BE2C (cell line): Measurements from ENCODE around the gene HAUS3. TPM values are rescaled to one million over a fixed set of nuclear protein-coding genes. Genes with fewer than 3 reads are reported as not detected.

Experiments used
- DNase-seq: peaks from one replicate; pipeline ENCODE4 v3.0.0-alpha.2; 2020
- H3K27me3 ChIP-seq: fragments of 250-450 bp; sonication (Bioruptor Pico); 2 replicates; pipeline ENCODE4 v1.5.1; 2020; ENCODE audit warnings: mild to moderate bottlenecking
- H3K36me3 ChIP-seq: fragments of 250-450 bp; sonication (Bioruptor Pico); 2 replicates; pipeline ENCODE4 v1.5.1; 2020; ENCODE audit warnings: mild to moderate bottlenecking
- H3K4me1 ChIP-seq: fragments of 250-450 bp; sonication (Bioruptor Pico); 2 replicates; pipeline ENCODE4 v1.5.1; 2020
- H3K4me3 ChIP-seq: 2 replicates; pipeline ENCODE4 v1.5.1; 2011; ENCODE audit warnings: low read depth, low read length
- H3K9me3 ChIP-seq: fragments of 250-450 bp; sonication (Bioruptor Pico); 2 replicates; pipeline ENCODE4 v1.5.1; 2020
- CTCF ChIP-seq: IDR thresholded peaks from 2 replicates; pipeline ENCODE4 v1.5.1; 2012; ENCODE audit warnings: mild to moderate bottlenecking, low read depth, low read length
- polyA plus RNA-seq: library from polyadenylated mRNA; unstranded; fragments of >200 nt; gene quantifications from one replicate; pipeline ENCODE4 v1.2.1, GENCODE V29; 2012; ENCODE audit warnings: low read depth, missing spikeins; ENCODE audit not compliant: insufficient read length, insufficient read depth

The HAUS3 gene
- 9.0 TPM for polyA plus RNA-seq

- Histone ChIP-seq H3K9me3 (no peaks in the 10 kb centered on the region), H3K4me1 (peaks cover 3% of the 10 kb centered on the region; the same call in 1 of the 2 replicates), H3K4me3 (peak within 1 kb of the TSS; percentile 92), H3K36me3 (peaks cover 18% of the 10 kb centered on the region), H3K27me3 (no peaks in the 10 kb centered on the region)
- DNase-seq: peak; percentile 99
- TF ChIP-seq CTCF: 0 out of 2 replicates have a peak, but pooled peaks have one; percentile 3
Observed at GRCh38 chr4:2241410-2242353, at the start of gene HAUS3, which contains the start of gene POLN. TSS of gene HAUS3 (minus strand) at chr4:2242121. CDS start at chr4:2240946, 1,175 bp downstream. TSS of gene POLN (minus strand) at chr4:2242121. CDS start at chr4:2229231, 12,890 bp downstream.

GRCh38 chr4:2290974-2291704 is 49.2 kb upstream of the HAUS3 start:
- peak; percentile 4 for DNase-seq
- Histone ChIP-seq H3K36me3 (no peaks in the 10 kb centered on the region), H3K27me3 (0 out of 2 replicates have a peak, but pooled peaks cover 2% of the 10 kb centered on the region), H3K4me1 (peaks cover 27% of the 10 kb centered on the region), H3K9me3 (no peaks in the 10 kb centered on the region), H3K4me3 (no peak overlapping the region)
- no peak for TF ChIP-seq CTCF

- no peak for TF ChIP-seq CTCF
- no peak overlapping the region for H3K4me3 ChIP-seq
- no peaks in the 10 kb centered on the region for H3K9me3 ChIP-seq
- peaks cover 21% of the 10 kb centered on the region for H3K4me1 ChIP-seq
- DNase-seq: peak; percentile 7
- no peaks in the 10 kb centered on the region for H3K36me3 ChIP-seq
- 0 out of 2 replicates have a peak, but pooled peaks cover 2% of the 10 kb centered on the region for H3K27me3 ChIP-seq
Observed at GRCh38 chr4:2290488-2290887, 48.6 kb upstream of the HAUS3 start.

GRCh38 chr4:2289955-2290333 is 48.0 kb upstream of the HAUS3 start:
- H3K9me3 ChIP-seq: no peaks in the 10 kb centered on the region
- 0 out of 2 replicates have a peak, but pooled peaks cover 2% of the 10 kb centered on the region for H3K27me3 ChIP-seq
- H3K4me1 ChIP-seq: peaks cover 21% of the 10 kb centered on the region
- H3K36me3 ChIP-seq: no peaks in the 10 kb centered on the region
- DNase-seq: peak; percentile 30
- H3K4me3 ChIP-seq: no peak overlapping the region
- no peak for TF ChIP-seq CTCF

GRCh38 chr4:2289311-2289954 is 47.5 kb upstream of the HAUS3 start:
- DNase-seq: no peak
- no peaks in the 10 kb centered on the region for H3K9me3 ChIP-seq
- peaks cover 21% of the 10 kb centered on the region for H3K4me1 ChIP-seq
- H3K36me3 ChIP-seq: no peaks in the 10 kb centered on the region
- 0 out of 2 replicates have a peak, but pooled peaks cover 2% of the 10 kb centered on the region for H3K27me3 ChIP-seq
- no peak for TF ChIP-seq CTCF
- H3K4me3 ChIP-seq: no peak overlapping the region
